Measurements from ENCODE around the gene RAPH1.
A peak's percentile ranks its signal among the peaks of the same experiment; 100 is the strongest.

The RAPH1 gene

GRCh38 chr2:203498161-203498560 lies 36.9 kb downstream of the RAPH1 start (continued):
- no peak for TF ChIP-seq TSHZ1 (tag by site-specific recombination; IDR thresholded peaks at IDR 0.05; ENCODE audit: borderline replicate concordance)
- no peak for TF ChIP-seq ZNF555 (tag by site-specific recombination; conservative IDR thresholded peaks at IDR 0.05)
- TF ChIP-seq ZNF629 (tag by site-specific recombination; IDR thresholded peaks at IDR 0.05): peak; percentile 84
- no peak for TF ChIP-seq GFI1B (tag by site-specific recombination; IDR thresholded peaks at IDR 0.05)
- TF ChIP-seq ZNF2 (tag by site-specific recombination; IDR thresholded peaks at IDR 0.05): no peak
- no peak for TF ChIP-seq ZNF202 (tag by site-specific recombination; IDR thresholded peaks at IDR 0.05; ENCODE audit: borderline replicate concordance)

- Histone ChIP-seq H3K27ac (ENCODE audit: extremely low read depth, low read depth, low read length) (no peak overlapping the region), H3K36me3 (ENCODE audit: control insufficient read depth in 2 of 2, insufficient read depth in 1 of 2, low read length in 2 of 2) (peaks cover 0 to 20% of the 10 kb centered on the region in 2 experiments; a peak in 2 of 3 replicates), H3K9me3 (ENCODE audit: control insufficient read depth, insufficient read depth, low read depth, low read length) (no peaks in the 10 kb centered on the region), H3K4me1 (ENCODE audit: control insufficient read depth, insufficient read depth, low read length) (no peaks in the 10 kb centered on the region), H3K4me3 (ENCODE audit: low read depth, low read length) (no peak overlapping the region)
- POLR2A ChIA-PET: no interaction called here
- TF ChIP-seq INSM2 (tag by site-specific recombination; IDR thresholded peaks at IDR 0.05): no peak
- no peak for TF ChIP-seq ZNF280D (tag by site-specific recombination; IDR thresholded peaks at IDR 0.05)
- TF ChIP-seq HOXD13 (CRISPR knock-in tag; IDR thresholded peaks at IDR 0.05; ENCODE audit: borderline replicate concordance): no peak
- TF ChIP-seq ZNF600 (tag by site-specific recombination; IDR thresholded peaks at IDR 0.05): no peak
- TF ChIP-seq ZNF292 (tag by site-specific recombination; IDR thresholded peaks at IDR 0.05; ENCODE audit: borderline replicate concordance, low read depth): no peak
- TF ChIP-seq ZNF548 (tag by site-specific recombination; IDR thresholded peaks at IDR 0.05): no peak
- TF ChIP-seq ZNF692 (tag by site-specific recombination; IDR thresholded peaks at IDR 0.05): no peak
- no peak for TF ChIP-seq PRDM2 (tag by site-specific recombination; IDR thresholded peaks at IDR 0.05; ENCODE audit: borderline replicate concordance)
- CTCF ChIA-PET: no interaction called here
These were observed 42.1 kb downstream of the RAPH1 start for GRCh38 chr2:203492965-203493364.

Measured in HEK293 (cell line).